Measurements from ENCODE around the gene PCSK4. TPM values are rescaled to one million over a fixed set of nuclear protein-coding genes. Genes with fewer than 3 reads are reported as not detected.

PCSK4 gene
- total and polyA plus RNA-seq, 2 of the 13 experiments (the other 11 are each of a cell fraction or from before 2014, with no cell fraction given) = 2.0 to 2.7 TPM

GRCh38 chr19:1511318-1512317 is 21.5 kb upstream of the PCSK4 start:
- no TSS peak for BruUV-seq (replicated peaks)
- no peak overlapping the region for H2AFZ ChIP-seq (ENCODE audit: low read length)
- 88% methylated on average over 10 of the region's 22 CpGs for WGBS (ENCODE audit: low lambda C conversion rate)
- H3K4me1 ChIP-seq (ENCODE audit: insufficient read depth, low read length) = peaks cover 34% of the 10 kb centered on the region
- H3K9ac ChIP-seq (ENCODE audit: insufficient read depth, low read depth, low read length) = no peak overlapping the region
- no peaks in the 10 kb centered on the region for H3K36me3 ChIP-seq (replicated peaks in 1 of 2; ENCODE audit: control insufficient read depth in 1 of 2, insufficient read depth in 2 of 2, low read length in 2 of 2)
- no peak overlapping the region for H3K27ac ChIP-seq (ENCODE audit: extremely low read length, insufficient read depth, low read length)
- TF ChIP-seq ZNF746 (CRISPR knock-in tag; IDR thresholded peaks at IDR 0.05) (no peak), ZBTB42 (CRISPR knock-in tag; IDR thresholded peaks at IDR 0.05) (no peak), ZNF768 (CRISPR knock-in tag; IDR thresholded peaks at IDR 0.05) (peak; percentile 66; the same call in 1 of the 2 replicates), SIX1 (CRISPR knock-in tag; IDR thresholded peaks at IDR 0.05; ENCODE audit: borderline replicate concordance) (no peak), ZKSCAN8 (CRISPR knock-in tag; IDR thresholded peaks at IDR 0.05; ENCODE audit: borderline replicate concordance) (peak; percentile 83)
- DNase-seq (ENCODE audit: low spot score) (no peak), FAIRE-seq (no peak), ATAC-seq (no peak)
- ChIA-PET POLR2A (no interaction called here), CTCF (ENCODE audit: low intra/inter-chr PET ratio, low total read pairs) (no interaction called here)
- in situ Hi-C loops (cut with HindIII; ENCODE audit: extremely low pct_ligation_motif_present, low pct_unique_long_range_greater_than_20kb) (loop anchor here (5.0 kb wide), 1 partner anchor 54 kb away; no protein-coding TSS in a partner anchor), intact Hi-C loops (cut with micrococcal nuclease; ENCODE audit: unreplicated experiment) (no loop called here)
- no peak overlapping the region for H3K4me3 ChIP-seq (replicated peaks in 1 of 3; ENCODE audit: insufficient read depth in 1 of 3, low read depth in 2 of 3, low read length in 3 of 3)
- H3K4me2 ChIP-seq (ENCODE audit: low read depth, low read length) = peak overlapping the region; percentile 75; the same call in 1 of the 2 replicates
- peaks cover 0 to 9% of the 10 kb centered on the region in 2 experiments; a peak in 2 of 5 replicates for H3K27me3 ChIP-seq (ENCODE audit: control insufficient read depth in 1 of 2, insufficient read depth in 2 of 2, low read length in 2 of 2)
- H3K79me2 ChIP-seq (ENCODE audit: insufficient read depth, low read length) = no peaks in the 10 kb centered on the region
- H4K20me1 ChIP-seq (ENCODE audit: insufficient read depth, low read length) = no peaks in the 10 kb centered on the region
- no peaks in the 10 kb centered on the region for H3K9me3 ChIP-seq (ENCODE audit: low read length)

GRCh38 chr19:1510807-1511206 is 20.7 kb upstream of the PCSK4 start:
- no peak for ATAC-seq
- no peak for DNase-seq (ENCODE audit: low spot score)
- intact Hi-C loops (cut with micrococcal nuclease; ENCODE audit: unreplicated experiment) (no loop called here), in situ Hi-C loops (cut with HindIII; ENCODE audit: extremely low pct_ligation_motif_present, low pct_unique_long_range_greater_than_20kb) (loop anchor here (5.0 kb wide), 1 partner anchor 54 kb away; no protein-coding TSS in a partner anchor)
- Histone ChIP-seq H3K79me2 (ENCODE audit: insufficient read depth, low read length) (no peaks in the 10 kb centered on the region), H3K36me3 (replicated peaks in 1 of 2; ENCODE audit: control insufficient read depth in 1 of 2, insufficient read depth in 2 of 2, low read length in 2 of 2) (no peaks in the 10 kb centered on the region), H3K27ac (ENCODE audit: extremely low read length, insufficient read depth, low read length) (no peak overlapping the region), H2AFZ (ENCODE audit: low read length) (no peak overlapping the region), H4K20me1 (ENCODE audit: insufficient read depth, low read length) (no peaks in the 10 kb centered on the region), H3K4me1 (ENCODE audit: insufficient read depth, low read length) (peaks cover 34% of the 10 kb centered on the region), H3K4me2 (ENCODE audit: low read depth, low read length) (peak overlapping the region; percentile 42), H3K9me3 (ENCODE audit: low read length) (no peaks in the 10 kb centered on the region), H3K27me3 (ENCODE audit: control insufficient read depth in 1 of 2, insufficient read depth in 2 of 2, low read length in 2 of 2) (peaks cover 0 to 9% of the 10 kb centered on the region in 2 experiments; a peak in 2 of 5 replicates), H3K9ac (ENCODE audit: insufficient read depth, low read depth, low read length) (no peak overlapping the region), H3K4me3 (replicated peaks in 1 of 3; ENCODE audit: insufficient read depth in 1 of 3, low read depth in 2 of 3, low read length in 3 of 3) (peak overlapping the region in 1 of 3 experiments; percentile 33; a peak in 1 of 6 replicates)
- CTCF ChIA-PET (ENCODE audit: low intra/inter-chr PET ratio, low total read pairs) = no interaction called here
- FAIRE-seq = no peak
- POLR2A ChIA-PET = no interaction called here
- no TSS peak for BruUV-seq (replicated peaks)
- 54% methylated on average over 7 of the region's 9 CpGs for WGBS (ENCODE audit: low lambda C conversion rate)
- TF ChIP-seq ZNF768 (CRISPR knock-in tag; IDR thresholded peaks at IDR 0.05) (peak; percentile 98), ZBTB26 (CRISPR knock-in tag; IDR thresholded peaks at IDR 0.05; ENCODE audit: borderline replicate concordance) (no peak), ZMYM3 (CRISPR knock-in tag; IDR thresholded peaks at IDR 0.05) (peak; percentile 80)

All from HepG2 (cell line).